HG02642 (cell line): ENCODE measurements around the gene PCGF1.
A peak's percentile ranks its signal among the peaks of the same experiment; 100 is the strongest.
"Not testable (repeated sequence)": the region's sequence is repeated elsewhere in the genome, so short reads cannot be mapped to it uniquely, and the experiment has no call there.

Source experiments
- ATAC-seq: cut with Tn5 transposase; IDR thresholded peaks from one replicate; pipeline ENCODE4 v1.9.1; 2021; ENCODE audit warnings: mild to moderate bottlenecking; ENCODE audit not compliant: unreplicated experiment, poor library complexity

PCGF1 gene

DNA sequence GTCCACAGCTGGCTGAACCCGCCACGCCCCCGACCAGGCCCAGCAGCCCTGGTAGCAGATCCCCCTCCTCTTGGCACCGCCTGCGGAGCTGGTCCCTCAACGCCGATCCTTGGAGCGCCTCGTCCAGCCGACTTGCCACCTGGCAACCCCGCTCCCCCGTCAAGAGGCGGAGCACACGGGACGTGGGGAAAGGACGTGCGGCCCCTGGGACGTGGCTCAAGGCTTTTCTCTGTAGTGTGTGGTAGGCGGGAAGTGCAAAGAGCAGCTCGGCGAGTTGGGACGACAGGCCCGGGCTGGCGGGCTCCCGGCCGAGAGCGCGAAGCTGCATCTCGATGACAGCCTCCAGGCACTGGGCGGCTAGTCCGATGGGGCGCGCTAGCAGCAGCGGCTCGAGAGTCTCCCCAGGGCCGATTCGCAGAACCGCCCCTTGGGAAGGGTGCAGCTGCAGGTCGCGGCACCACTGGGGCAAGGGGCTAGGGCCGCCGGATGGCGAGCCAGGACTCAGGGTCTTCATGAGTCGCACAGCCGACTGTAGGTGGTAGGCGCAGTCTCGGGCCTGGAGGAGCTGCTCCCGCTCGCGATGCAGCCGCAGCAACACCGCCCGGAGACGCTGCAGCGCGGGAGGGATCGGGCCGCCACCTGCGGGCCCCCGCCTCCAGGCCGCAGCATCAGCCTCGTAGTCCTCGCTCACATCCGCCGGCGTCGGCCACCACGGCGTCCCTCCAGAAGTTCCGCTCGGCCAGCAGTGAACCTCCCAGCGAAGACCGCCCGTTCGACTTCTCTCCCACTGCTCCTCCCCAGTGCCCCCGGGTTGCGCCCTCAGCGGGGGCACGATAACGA is 25.3 kb downstream of the PCGF1 start:
- ATAC-seq = peak; percentile 43

DNA sequence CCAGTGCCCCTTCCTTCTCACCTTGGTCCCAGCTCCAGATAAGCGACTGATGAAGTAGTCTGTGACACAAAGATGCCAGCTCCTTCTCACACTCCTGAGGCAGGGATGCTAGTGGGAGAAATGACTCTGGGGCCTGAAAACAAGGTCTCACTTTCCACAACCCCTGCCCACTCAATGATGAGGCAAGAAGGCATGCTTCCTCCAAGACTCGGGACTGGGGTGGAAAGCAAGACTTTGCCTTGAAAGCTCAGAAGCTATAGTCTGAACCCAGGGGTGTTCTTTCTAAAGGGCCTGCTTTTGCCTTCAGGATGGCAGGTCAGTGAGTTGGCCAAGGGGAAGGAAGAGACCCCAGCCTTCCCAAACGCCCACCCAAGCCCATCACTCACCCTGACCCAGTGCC is 26.1 kb downstream of the PCGF1 start:
- ATAC-seq = no peak

GRCh38 chr2:74474899-74475298 is 32.6 kb downstream of the PCGF1 start:
- no peak for ATAC-seq

DNA sequence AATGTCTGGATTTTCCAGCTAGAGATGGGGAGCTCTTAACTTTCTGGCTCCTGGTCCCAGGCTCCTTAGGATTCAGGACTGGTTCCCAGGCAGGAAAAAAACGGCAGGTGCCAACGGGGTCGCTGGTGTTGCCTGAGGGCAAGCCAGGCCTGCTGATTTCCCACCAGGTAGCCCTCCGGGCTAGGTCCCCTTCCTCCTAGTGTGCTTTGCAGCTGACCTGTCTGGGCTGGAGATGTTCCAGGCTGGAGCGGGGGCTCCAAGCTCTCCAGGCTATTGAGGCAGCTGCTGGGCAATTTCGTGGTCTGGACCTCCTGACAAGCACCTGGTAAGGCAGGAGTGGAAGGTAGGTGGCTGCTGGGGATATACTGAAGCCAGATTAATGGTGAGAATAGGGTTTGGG is 33.0 kb downstream of the PCGF1 start:
- ATAC-seq = no peak

GRCh38 chr2:74472945-74473258 is 34.6 kb downstream of the PCGF1 start:
- no peak for ATAC-seq

DNA sequence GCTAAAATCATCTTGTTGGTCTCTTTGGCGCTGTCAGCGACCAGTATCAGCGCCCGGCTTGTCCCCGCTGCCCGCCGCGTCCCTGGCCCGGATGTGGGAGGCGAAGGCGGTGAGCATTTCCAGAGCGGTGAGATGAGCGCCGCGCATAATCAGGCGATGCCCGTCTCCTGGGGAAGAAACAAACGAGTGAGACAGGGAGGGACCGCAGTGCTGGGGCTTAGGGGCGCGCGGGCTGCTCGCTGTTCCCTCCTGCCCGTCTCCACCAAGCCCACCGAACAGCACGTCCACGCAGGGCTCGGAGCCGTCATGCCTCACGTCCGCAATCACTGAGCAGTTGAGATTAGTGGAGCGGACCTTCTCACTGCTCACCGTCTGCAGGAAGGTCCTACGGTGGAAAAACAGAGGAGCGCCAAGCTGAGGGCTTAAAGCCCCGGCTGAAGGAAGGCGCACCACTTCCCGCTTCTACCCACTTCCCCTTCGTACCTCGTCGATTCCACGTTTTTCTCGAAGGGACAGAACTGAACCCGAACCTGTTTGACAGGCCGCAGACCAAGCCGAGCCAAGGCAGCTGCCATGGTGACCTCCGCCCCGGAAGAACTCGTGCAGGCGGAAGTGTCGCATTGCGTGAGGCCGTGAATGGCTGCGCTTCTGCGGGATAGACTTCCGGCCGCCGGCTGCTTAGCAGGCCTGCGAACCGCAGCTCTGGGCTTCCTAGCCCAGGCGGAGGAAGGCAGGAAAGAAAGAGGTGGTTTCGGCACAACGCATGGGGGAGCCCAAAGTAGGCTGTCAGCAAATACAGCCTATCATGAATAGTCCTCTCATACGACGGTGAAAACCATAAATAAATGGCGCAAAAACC is 35.2 kb downstream of the PCGF1 start, which contains the start of gene MRPL53:
Gene MRPL53, minus strand, starts transcription at position 595 of the 859 bp plus-strand sequence. Its CDS starts 20 bp downstream, at position 575.
- ATAC-seq = peak; percentile 85

DNA sequence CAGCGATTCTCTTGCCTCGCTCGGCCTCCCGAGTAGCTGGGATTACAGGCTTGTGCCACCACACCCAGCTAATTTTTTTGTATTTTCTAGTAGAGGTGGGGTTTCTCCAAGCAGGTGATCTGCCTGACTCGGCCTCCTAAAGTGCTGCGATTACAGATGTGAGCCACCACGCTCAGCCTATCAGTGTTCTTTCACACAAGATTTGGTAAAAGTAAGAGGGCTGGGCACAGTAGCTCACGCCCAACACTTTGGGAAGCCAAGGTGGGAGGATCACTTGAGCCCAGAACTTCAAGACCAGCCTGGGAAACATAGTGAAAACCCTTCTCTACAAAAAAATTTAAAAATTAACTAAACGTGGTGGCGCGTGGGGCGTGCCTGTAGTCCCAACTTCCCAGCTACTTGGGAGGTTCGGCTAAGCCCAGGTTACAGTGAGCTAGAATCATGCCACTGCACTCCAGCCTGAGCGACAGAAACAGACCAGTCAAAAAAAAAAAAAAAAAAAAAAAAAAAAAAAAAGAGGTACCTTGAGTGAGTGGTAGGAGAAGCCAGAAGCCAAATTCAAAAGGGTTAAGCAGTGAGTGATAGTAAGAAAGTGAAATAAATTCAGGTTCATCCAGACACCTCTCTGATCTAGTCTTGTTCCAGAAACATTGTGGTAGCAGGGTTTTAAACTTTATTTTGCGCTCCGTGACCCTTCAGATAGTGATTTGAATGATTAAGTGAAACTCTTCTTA is 36.0 kb downstream of the PCGF1 start:
- ATAC-seq = no peak

GRCh38 chr2:74470742-74471141 is 36.8 kb downstream of the PCGF1 start:
- ATAC-seq = not testable (repeated sequence)

- peak; percentile 5 for ATAC-seq
These were observed 43.1 kb downstream of the PCGF1 start for GRCh38 chr2:74464406-74464805.

DNA sequence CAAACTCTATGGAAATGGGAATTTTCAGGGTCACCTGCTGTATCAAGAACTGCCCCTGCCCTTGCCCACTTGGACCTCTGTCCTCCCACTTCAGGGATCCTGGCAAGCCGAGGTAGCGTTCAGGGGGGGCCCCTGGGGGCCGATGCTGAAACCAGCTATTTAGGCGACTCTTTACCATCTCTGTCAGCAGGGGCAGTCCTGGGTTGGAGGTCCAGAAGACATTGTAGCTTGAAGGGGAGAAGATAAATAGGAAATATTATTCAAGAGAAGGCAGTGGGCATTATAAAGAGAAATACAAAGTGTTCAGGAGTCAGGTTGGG is 44.7 kb downstream of the PCGF1 start:
- no peak for ATAC-seq

- no peak for ATAC-seq
These were observed 45.3 kb downstream of the PCGF1 start for GRCh38 chr2:74462054-74462785.

GRCh38 chr2:74461187-74462053 is 46.1 kb downstream of the PCGF1 start:
- no peak for ATAC-seq

- ATAC-seq = not testable (repeated sequence)
These were observed 47.3 kb downstream of the PCGF1 start for GRCh38 chr2:74460187-74460586.

- not testable (repeated sequence) for ATAC-seq
These were observed 47.9 kb downstream of the PCGF1 start for GRCh38 chr2:74459503-74460118.

GRCh38 chr2:74458938-74459363 is 48.5 kb downstream of the PCGF1 start:
- ATAC-seq = no peak

DNA sequence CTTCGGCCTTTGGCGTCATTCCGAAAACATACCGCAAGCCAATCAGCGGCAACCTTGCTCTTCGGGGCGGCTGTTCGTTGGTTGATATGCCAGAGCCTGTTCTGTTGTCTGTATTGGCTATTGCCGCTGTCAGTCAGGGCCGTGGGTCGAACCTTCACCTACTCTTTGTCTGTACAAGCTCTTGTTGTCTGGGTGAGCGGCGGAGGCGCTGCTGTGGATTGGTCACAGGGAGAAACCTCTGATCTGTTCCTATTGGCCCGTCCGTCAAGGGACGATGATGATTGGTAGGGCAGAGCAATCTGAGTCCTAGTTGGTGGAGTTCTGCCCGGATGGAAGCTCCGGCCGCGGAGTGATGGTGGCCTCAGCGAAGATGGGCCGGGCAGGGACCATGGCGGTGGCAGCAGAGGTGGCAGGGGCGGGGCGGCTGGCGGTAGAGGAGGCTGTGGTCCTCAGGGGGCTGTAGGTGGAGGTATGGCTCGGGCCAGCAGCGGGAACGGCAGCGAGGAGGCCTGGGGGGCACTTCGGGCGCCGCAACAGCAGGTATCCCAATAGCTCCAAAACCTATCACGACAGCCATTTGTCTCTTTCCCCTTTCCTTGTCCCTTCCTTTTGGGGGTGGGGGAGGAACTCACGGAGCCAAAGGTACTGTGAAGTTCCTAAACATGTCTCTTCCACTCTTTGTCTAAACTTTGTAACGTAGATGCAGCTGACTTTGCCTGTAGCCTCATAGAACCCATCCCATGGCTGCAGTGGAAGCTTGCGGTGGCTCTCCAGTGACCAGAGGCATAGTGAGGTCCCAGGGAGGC is 49.2 kb downstream of the PCGF1 start, which contains the start of gene WBP1:
Gene WBP1, plus strand, starts transcription at position 307 of the 806 bp plus-strand sequence. Its CDS starts 165 bp downstream, at position 472.
- peak; percentile 86 for ATAC-seq

DNA sequence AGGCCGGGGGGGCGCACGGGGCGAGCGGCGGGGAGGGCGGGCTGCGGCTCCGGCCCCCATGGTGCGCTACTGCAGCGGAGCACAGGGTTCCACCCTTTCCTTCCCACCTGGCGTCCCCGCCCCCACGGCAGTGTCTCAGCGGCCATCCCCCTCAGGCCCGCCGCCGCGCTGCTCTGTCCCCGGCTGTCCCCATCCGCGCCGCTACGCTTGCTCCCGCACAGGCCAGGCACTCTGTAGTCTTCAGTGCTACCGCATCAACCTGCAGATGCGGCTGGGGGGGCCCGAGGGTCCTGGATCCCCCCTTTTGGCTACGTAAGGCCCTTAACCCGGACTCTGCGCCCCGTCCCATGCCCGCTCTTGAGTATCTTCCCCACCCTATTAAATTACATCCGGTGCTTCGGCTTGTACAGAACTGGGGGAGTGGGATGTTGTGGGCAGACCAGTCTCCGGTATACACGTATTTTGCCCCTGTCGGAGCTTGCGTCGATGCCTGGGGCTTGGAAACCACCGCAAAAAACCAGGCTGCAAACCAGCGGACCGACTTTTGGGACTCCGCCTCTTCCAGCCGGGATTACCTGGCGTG is 49.9 kb downstream of the PCGF1 start:
- peak; percentile 39 for ATAC-seq
